ENCODE results near the gene CHD5. TPM values are rescaled to one million over a fixed set of nuclear protein-coding genes. Genes with fewer than 3 reads are reported as not detected.

The CHD5 gene
- total RNA-seq, 1 experiment from 2014 or later: 1.6 TPM

DNA sequence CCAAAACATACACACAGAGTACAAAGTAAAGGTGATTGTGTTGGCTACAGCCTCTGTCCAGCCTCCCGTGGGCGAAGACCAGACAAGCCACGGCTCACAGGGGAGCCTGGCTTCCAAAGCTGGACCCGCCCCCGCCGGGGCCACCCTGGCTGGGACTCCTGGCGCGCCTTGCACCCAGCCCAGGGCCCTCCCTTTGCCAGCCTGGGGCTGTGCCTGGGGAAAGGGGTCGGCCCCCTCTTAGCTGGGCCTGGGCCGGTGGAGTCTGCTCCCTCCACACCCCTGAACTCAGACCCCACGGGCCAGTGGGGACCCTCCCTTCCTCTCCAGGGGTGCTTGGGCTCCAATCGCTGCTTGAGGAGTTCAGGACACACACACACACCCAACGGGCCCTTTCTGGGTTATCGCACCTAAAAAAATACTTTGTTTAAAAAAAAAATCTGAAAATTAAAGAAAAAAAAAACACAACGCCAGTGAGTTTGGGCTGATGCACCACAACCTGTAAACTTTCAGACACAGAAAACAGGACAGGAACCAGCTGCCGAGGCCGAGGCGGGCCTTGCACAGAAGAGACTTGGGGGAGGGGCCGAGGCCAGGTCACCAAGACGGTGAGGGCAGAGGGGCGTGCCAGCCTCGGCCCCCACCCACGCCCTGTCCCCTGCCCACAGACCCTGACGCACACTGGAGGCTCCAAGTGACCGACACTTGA lies 78.1 kb downstream of the CHD5 start:
- Histone ChIP-seq H4K5ac (ENCODE audit: insufficient read length, low read depth, low read length) (no peak overlapping the region), H2AFZ (ENCODE audit: low read length) (no peak overlapping the region), H2BK120ac (ENCODE audit: low read depth, low read length, poor library complexity, severe bottlenecking) (no peak overlapping the region), H3K4me2 (ENCODE audit: insufficient read depth, insufficient read length, low read length) (no peak overlapping the region), H4K8ac (replicated peaks; ENCODE audit: insufficient read length, low read depth, low read length) (no peak overlapping the region), H3K23ac (ENCODE audit: insufficient read length, low read depth, low read length) (no peak overlapping the region), H3K56ac (ENCODE audit: insufficient read length, low read depth, low read length) (no peak overlapping the region), H2BK15ac (ENCODE audit: low read depth, low read length) (no peak overlapping the region), H3K79me2 (ENCODE audit: insufficient read depth, low read length) (no peaks in the 10 kb centered on the region), H2AK5ac (ENCODE audit: insufficient read length, low read length) (no peak overlapping the region), H2BK5ac (ENCODE audit: insufficient read length, low read length) (no peak overlapping the region), H3K9me3 (ENCODE audit: control insufficient read depth, low read depth, low read length) (no peaks in the 10 kb centered on the region), H3K27me3 (ENCODE audit: insufficient read depth, low read length) (no peaks in the 10 kb centered on the region), H3K18ac (ENCODE audit: insufficient read length, low read depth, low read length) (no peak overlapping the region), H3K27ac (ENCODE audit: insufficient read length, low read depth, low read length) (no peak overlapping the region), H3K4ac (ENCODE audit: low read depth, low read length) (no peak overlapping the region), H3K23me2 (ENCODE audit: insufficient read length, low read depth, low read length, poor library complexity, severe bottlenecking) (no peaks in the 10 kb centered on the region), H3K14ac (ENCODE audit: insufficient read depth, low read length) (peak overlapping the region; percentile 39; the same call in 1 of the 2 replicates), H3K79me1 (ENCODE audit: insufficient read depth, low read depth, low read length, poor library complexity, severe bottlenecking) (no peaks in the 10 kb centered on the region), H4K20me1 (ENCODE audit: control insufficient read depth, insufficient read depth, insufficient read length) (peaks cover 3% of the 10 kb centered on the region), H2BK20ac (ENCODE audit: low read depth, low read length, poor library complexity, severe bottlenecking) (no peak overlapping the region), H3K4me1 (ENCODE audit: insufficient read depth, low read length) (no peaks in the 10 kb centered on the region), H4K91ac (ENCODE audit: insufficient read length, low read depth, low read length) (no peak overlapping the region), H3K9ac (ENCODE audit: extremely low read depth, insufficient read length, low read length) (no peak overlapping the region), H3T11ph (ENCODE audit: low read length) (no peak overlapping the region), H2BK12ac (ENCODE audit: insufficient read length, low read depth, low read length) (no peak overlapping the region)
- Mint-ChIP-seq H3K9me3 (no peaks in the 10 kb centered on the region; a peak in 3 of 5 replicates), H3K36me3 (ENCODE audit: insufficient read depth in 1 of 3, low read depth in 3 of 3) (no peaks in the 10 kb centered on the region; a peak in 1 of 7 replicates), H3K4me3 (no peak overlapping the region), H3K27ac (no peak overlapping the region), H3K4me1 (peaks cover 0 to 8% of the 10 kb centered on the region in 2 experiments; a peak in 2 of 4 replicates), H3K27me3 (ENCODE audit: low read depth) (no peaks in the 10 kb centered on the region; the same call in 1 of the 2 replicates)
- WGBS (ENCODE audit: extremely low coverage, insufficient read length, low lambda C conversion rate): no CpG with 5 or more reads among the region's 25 CpGs
- DNase-seq: no peak
- TF ChIP-seq, protein P1, sequence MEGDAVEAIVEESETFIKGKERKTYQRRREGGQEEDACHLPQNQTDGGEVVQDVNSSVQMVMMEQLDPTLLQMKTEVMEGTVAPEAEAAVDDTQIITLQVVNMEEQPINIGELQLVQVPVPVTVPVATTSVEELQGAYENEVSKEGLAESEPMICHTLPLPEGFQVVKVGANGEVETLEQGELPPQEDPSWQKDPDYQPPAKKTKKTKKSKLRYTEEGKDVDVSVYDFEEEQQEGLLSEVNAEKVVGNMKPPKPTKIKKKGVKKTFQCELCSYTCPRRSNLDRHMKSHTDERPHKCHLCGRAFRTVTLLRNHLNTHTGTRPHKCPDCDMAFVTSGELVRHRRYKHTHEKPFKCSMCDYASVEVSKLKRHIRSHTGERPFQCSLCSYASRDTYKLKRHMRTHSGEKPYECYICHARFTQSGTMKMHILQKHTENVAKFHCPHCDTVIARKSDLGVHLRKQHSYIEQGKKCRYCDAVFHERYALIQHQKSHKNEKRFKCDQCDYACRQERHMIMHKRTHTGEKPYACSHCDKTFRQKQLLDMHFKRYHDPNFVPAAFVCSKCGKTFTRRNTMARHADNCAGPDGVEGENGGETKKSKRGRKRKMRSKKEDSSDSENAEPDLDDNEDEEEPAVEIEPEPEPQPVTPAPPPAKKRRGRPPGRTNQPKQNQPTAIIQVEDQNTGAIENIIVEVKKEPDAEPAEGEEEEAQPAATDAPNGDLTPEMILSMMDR (conservative IDR thresholded peaks at IDR 0.05): no peak
